Keratinocyte (primary cell): ENCODE results near the gene CLCN4. TPM values are rescaled to one million over a fixed set of nuclear protein-coding genes. Genes with fewer than 3 reads are reported as not detected.
A peak's percentile ranks its signal among the peaks of the same experiment; 100 is the strongest.

Source experiments
- DNase-seq: peaks from one replicate; pipeline ENCODE4 v3.0.0-alpha.2; 2011; ENCODE audit warnings: low read depth, missing footprints, low spot score
- FAIRE-seq: peaks from 2 replicates; lab custom pipeline; 2011; peaks lifted over from hg19 to GRCh38; lab: Jason Lieb, UNC
- H2AFZ ChIP-seq: 2 replicates; pipeline ENCODE4 v1.6.0; 2012; ENCODE audit warnings: low read length, control low read depth, inconsistent platforms; ENCODE audit not compliant: control insufficient read depth
- H3K27ac ChIP-seq: 2 replicates; pipeline ENCODE4 v1.5.1; 2011; ENCODE audit warnings: low read length; ENCODE audit not compliant: control insufficient read depth, insufficient read depth
- H3K27me3 ChIP-seq: 3 replicates; pipeline ENCODE4 v1.6.0; 2011; ENCODE audit warnings: low read length; ENCODE audit not compliant: control insufficient read depth, insufficient read depth; ENCODE audit errors: extremely low read depth
- H3K36me3 ChIP-seq, 2 experiments: 2 replicates in 1 of 2; 3 replicates in 1 of 2; pipeline ENCODE4 v1.5.1; 2011; ENCODE audit warnings: low read length in 2 of 2, mild to moderate bottlenecking in 1 of 2; ENCODE audit not compliant: control insufficient read depth in 2 of 2, insufficient read depth in 2 of 2; ENCODE audit errors: extremely low read depth in 1 of 2
- H3K4me1 ChIP-seq: 3 replicates; pipeline ENCODE4 v1.5.1; 2011; ENCODE audit warnings: low read length; ENCODE audit not compliant: control insufficient read depth, insufficient read depth; ENCODE audit errors: extremely low read depth
- H3K4me2 ChIP-seq: 3 replicates; pipeline ENCODE4 v1.6.0; 2011; ENCODE audit warnings: low read depth, low read length; ENCODE audit not compliant: control insufficient read depth, insufficient read depth; ENCODE audit errors: extremely low read depth
- H3K4me3 ChIP-seq, 3 experiments: fragments of 200-600 bp in 1 of 3; sonication (generic) in 1 of 3; 2 replicates in 2 of 3; 3 replicates in 1 of 3; pipeline ENCODE4 v1.5.1; 2011 to 2016; ENCODE audit warnings: low read length in 3 of 3, mild to moderate bottlenecking in 3 of 3, control low read depth in 2 of 3, inconsistent platforms in 1 of 3, low read depth in 1 of 3, mixed read lengths in 1 of 3, mixed run types in 1 of 3, moderate library complexity in 1 of 3; ENCODE audit not compliant: control insufficient read depth in 2 of 3, insufficient read depth in 2 of 3; ENCODE audit errors: extremely low read depth in 1 of 3
- H3K79me2 ChIP-seq: 2 replicates; pipeline ENCODE4 v1.6.0; 2012; ENCODE audit warnings: low read length; ENCODE audit not compliant: control insufficient read depth, insufficient read depth
- H3K9ac ChIP-seq: 3 replicates; pipeline ENCODE4 v1.6.0; 2011; ENCODE audit warnings: low read length; ENCODE audit not compliant: control insufficient read depth, insufficient read depth; ENCODE audit errors: extremely low read depth
- H3K9me1 ChIP-seq: 3 replicates; pipeline ENCODE4 v1.6.0; 2011; ENCODE audit warnings: low read length; ENCODE audit not compliant: control insufficient read depth, insufficient read depth; ENCODE audit errors: extremely low read depth
- H3K9me3 ChIP-seq: 2 replicates; pipeline ENCODE4 v1.5.1; 2012; ENCODE audit warnings: low read depth, low read length; ENCODE audit not compliant: control insufficient read depth
- H4K20me1 ChIP-seq: 3 replicates; pipeline ENCODE4 v1.6.0; 2011; ENCODE audit warnings: low read length; ENCODE audit not compliant: control insufficient read depth, insufficient read depth; ENCODE audit errors: extremely low read depth
- CTCF ChIP-seq, 3 experiments: IDR thresholded peaks in 1 of 3; conservative IDR thresholded peaks in 1 of 3; optimal IDR thresholded peaks in 1 of 3; 2 replicates in 2 of 3; 3 replicates in 1 of 3; pipeline versions ENCODE3 to v1.5.1; 2011; ENCODE audit warnings: low read length in 3 of 3, mild to moderate bottlenecking in 3 of 3, moderate library complexity in 2 of 3, control low read depth in 1 of 3, inconsistent platforms in 1 of 3; ENCODE audit not compliant: insufficient read depth in 2 of 3; ENCODE audit errors: extremely low read depth in 1 of 3
- EZH2 ChIP-seq: IDR thresholded peaks from one replicate; pipeline ENCODE4 v1.6.1; 2012; ENCODE audit warnings: inconsistent platforms, mild to moderate bottlenecking, low read length, moderate library complexity
- dilution Hi-C: fragments of 300-500 bp; cut with MboI; formaldehyde crosslinking; loops from one replicate; pipeline ENCODE4 v1.7.0; 2020; ENCODE audit warnings: low sequenced_read_pairs; ENCODE audit not compliant: extremely low pct_ligation_motif_present
- polyA plus RNA-seq, 5 experiments: library from polyadenylated mRNA; depleted of rRNA in 3 of 5; stranded (reverse) in 3 of 5; stranded (forward) in 1 of 5; unstranded in 1 of 5; fragments of >200 nt; gene quantifications; 1 replicate in 1 of 5; 2 replicates in 3 of 5; 3 replicates in 1 of 5; pipeline versions ENCODE4 v1.2.1 to v1.2.3, GENCODE V29; 2011 to 2012; ENCODE audit warnings: missing spikeins in 2 of 5, low read depth in 1 of 5, low replicate concordance in 1 of 5

The CLCN4 gene
- polyA plus RNA-seq, 1 donor (not counting 4 experiments of a cell fraction or from before 2014, with no cell fraction given) = 0.24 TPM

DNA sequence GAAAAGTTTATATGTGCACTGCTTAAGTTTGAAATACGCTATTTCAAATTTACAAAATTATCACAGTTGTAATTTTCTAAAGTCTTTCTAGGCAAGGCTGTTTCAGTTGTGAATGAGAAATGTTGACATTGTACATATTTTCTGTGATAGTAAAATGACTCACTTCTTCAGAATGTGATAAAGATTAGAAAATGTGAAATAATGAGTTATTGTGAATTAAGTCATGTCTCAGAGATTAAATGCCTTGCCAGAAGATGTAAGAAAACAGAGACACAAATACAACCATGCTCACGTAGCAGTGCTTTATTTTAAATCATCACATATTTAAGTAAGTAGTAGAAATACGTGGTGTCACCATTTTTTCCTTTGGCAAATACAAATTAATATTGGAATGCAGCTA, 768 bp downstream of the CLCN4 start:
- H4K20me1 ChIP-seq = no peaks in the 10 kb centered on the region
- peaks cover 12% of the 10 kb centered on the region for H3K27me3 ChIP-seq
- H3K4me3 ChIP-seq = no peak overlapping the region
- no peak overlapping the region for H2AFZ ChIP-seq
- no peak overlapping the region for H3K9ac ChIP-seq
- no peaks in the 10 kb centered on the region for H3K9me3 ChIP-seq
- no peak for FAIRE-seq
- H3K27ac ChIP-seq = no peak overlapping the region
- H3K4me1 ChIP-seq = peaks cover 7% of the 10 kb centered on the region
- H3K79me2 ChIP-seq = no peaks in the 10 kb centered on the region
- no peaks in the 10 kb centered on the region for H3K36me3 ChIP-seq
- H3K9me1 ChIP-seq = no peaks in the 10 kb centered on the region
- dilution Hi-C loops = no loop called here
- no peak for TF ChIP-seq EZH2
- no peak for TF ChIP-seq CTCF (optimal IDR thresholded peaks at IDR 0.05 in 1 of 3, IDR thresholded peaks at IDR 0.05 in 1 of 3, conservative IDR thresholded peaks at IDR 0.05 in 1 of 3; ENCODE audit: extremely low read depth in 1 of 3, insufficient read depth in 2 of 3, low read length in 3 of 3)
- no peak for DNase-seq
- H3K4me2 ChIP-seq = peak overlapping the region; percentile 47

- Histone ChIP-seq H3K9ac (no peak overlapping the region), H3K4me3 (peak overlapping the region in 1 of 3 experiments; percentile 25), H2AFZ (no peak overlapping the region), H3K27me3 (peaks cover 12% of the 10 kb centered on the region), H4K20me1 (no peaks in the 10 kb centered on the region), H3K79me2 (no peaks in the 10 kb centered on the region), H3K4me1 (peaks cover 7% of the 10 kb centered on the region), H3K27ac (no peak overlapping the region), H3K9me1 (no peaks in the 10 kb centered on the region), H3K9me3 (no peaks in the 10 kb centered on the region), H3K4me2 (peak overlapping the region; percentile 47), H3K36me3 (no peaks in the 10 kb centered on the region)
- no peak for FAIRE-seq
- TF ChIP-seq EZH2 = no peak
- no peak for TF ChIP-seq CTCF (optimal IDR thresholded peaks at IDR 0.05 in 1 of 3, IDR thresholded peaks at IDR 0.05 in 1 of 3, conservative IDR thresholded peaks at IDR 0.05 in 1 of 3; ENCODE audit: extremely low read depth in 1 of 3, insufficient read depth in 2 of 3, low read length in 3 of 3)
- DNase-seq = no peak
- dilution Hi-C loops = no loop called here
Observed at GRCh38 chrX:10158279-10159144, 1.7 kb downstream of the CLCN4 start.
